Activated naive CD4-positive, alpha-beta T cell treated with anti-CD3 and anti-CD28 coated beads, Interleukin-2, amount 50 U/mL, for 72 hours (primary cell): ENCODE measurements around the gene FRMD5. TPM values are rescaled to one million over a fixed set of nuclear protein-coding genes. Genes with fewer than 3 reads are reported as not detected.
"Not testable (repeated sequence)": the region's sequence is repeated elsewhere in the genome, so short reads cannot be mapped to it uniquely, and the experiment has no call there.

Experiments
- ATAC-seq, 2 donors: fragments of 150-1000 bp; cut with Tn5 transposase; 2 replicates each; pipeline ENCODE4 v1.10.0; 2021; ENCODE audit warnings: mild to moderate bottlenecking in 2 of 2, moderate library complexity in 2 of 2
- DNase-seq, 2 donors: peaks; one replicate each; pipeline ENCODE4 v3.0.0; 2021 to 2022; ENCODE audit warnings: low spot score in 2 of 2
- H3K27ac Mint-ChIP-seq, 2 donors: one replicate each; pipeline ENCODE4 v1.8.0; 2022; ENCODE audit warnings: mild to moderate bottlenecking in 2 of 2, mixed read lengths in 2 of 2
- H3K36me3 Mint-ChIP-seq, 2 donors: one replicate each; pipeline ENCODE4 v1.8.0; 2022; ENCODE audit warnings: mixed read lengths in 2 of 2
- H3K9me3 Mint-ChIP-seq, 2 donors: one replicate each; pipeline ENCODE4 v1.8.0; 2022; ENCODE audit warnings: mixed read lengths in 2 of 2
- total RNA-seq, 2 donors: library from RNA; stranded (reverse); gene quantifications; one replicate each; pipeline ENCODE4 v1.2.3, GENCODE V29; 2022

Gene FRMD5
- total RNA-seq, 2 donors from 2014 or later = 0.93 to 2.8 TPM

GRCh38 chr15:43854801-43855200 is 340.3 kb downstream of the FRMD5 start:
- H3K9me3 Mint-ChIP-seq = no peaks in the 10 kb centered on the region
- H3K27ac Mint-ChIP-seq = no peak overlapping the region
- no peak for DNase-seq
- peaks cover 22 to 30% of the 10 kb centered on the region in 2 donors for H3K36me3 Mint-ChIP-seq
- peak in 1 of 2 donors; percentile 44 for ATAC-seq

GRCh38 chr15:43852607-43853006 is 342.5 kb downstream of the FRMD5 start:
- ATAC-seq (no peak), DNase-seq (no peak)
- no peak overlapping the region for H3K27ac Mint-ChIP-seq
- H3K9me3 Mint-ChIP-seq = no peaks in the 10 kb centered on the region
- H3K36me3 Mint-ChIP-seq = peaks cover 10 to 17% of the 10 kb centered on the region in 2 donors

- H3K27ac Mint-ChIP-seq = peak overlapping the region in 1 of 2 donors; percentile 60
- peaks cover 11 to 17% of the 10 kb centered on the region in 2 donors for H3K36me3 Mint-ChIP-seq
- DNase-seq (no peak), ATAC-seq (no peak)
- no peaks in the 10 kb centered on the region for H3K9me3 Mint-ChIP-seq
These were observed 343.8 kb downstream of the FRMD5 start for GRCh38 chr15:43851251-43851650.

- H3K36me3 Mint-ChIP-seq = peaks cover 14 to 18% of the 10 kb centered on the region in 2 donors
- no peak for DNase-seq
- no peak for ATAC-seq
- H3K27ac Mint-ChIP-seq = no peak overlapping the region
- no peaks in the 10 kb centered on the region for H3K9me3 Mint-ChIP-seq
These were observed 349.6 kb downstream of the FRMD5 start for GRCh38 chr15:43845421-43845820.

- H3K27ac Mint-ChIP-seq, ATAC-seq, H3K9me3 Mint-ChIP-seq, DNase-seq: not testable (repeated sequence)
- H3K36me3 Mint-ChIP-seq = peaks cover 40 to 53% of the 10 kb centered on the region in 2 donors
These were observed 362.6 kb downstream of the FRMD5 start for GRCh38 chr15:43832485-43832884.

GRCh38 chr15:43831519-43832052 is 363.5 kb downstream of the FRMD5 start:
- peaks cover 49 to 62% of the 10 kb centered on the region in 2 donors for H3K36me3 Mint-ChIP-seq
- not testable (repeated sequence) for DNase-seq, H3K9me3 Mint-ChIP-seq, ATAC-seq
- peak overlapping the region in 1 of 2 donors; percentile 78 for H3K27ac Mint-ChIP-seq

- not testable (repeated sequence) for DNase-seq, ATAC-seq, H3K9me3 Mint-ChIP-seq
- Mint-ChIP-seq H3K27ac (peak overlapping the region in 1 of 2 donors; percentile 79), H3K36me3 (peaks cover 50 to 66% of the 10 kb centered on the region in 2 donors)
These were observed 364.3 kb downstream of the FRMD5 start for GRCh38 chr15:43830691-43831275.

GRCh38 chr15:43829951-43830540 is 365.0 kb downstream of the FRMD5 start:
- not testable (repeated sequence) for DNase-seq, ATAC-seq, H3K9me3 Mint-ChIP-seq
- H3K36me3 Mint-ChIP-seq = peaks cover 47 to 63% of the 10 kb centered on the region in 2 donors
- H3K27ac Mint-ChIP-seq = peak overlapping the region in 1 of 2 donors; percentile 38

- H3K36me3 Mint-ChIP-seq = peaks cover 49 to 60% of the 10 kb centered on the region in 2 donors
- H3K9me3 Mint-ChIP-seq = peaks cover 0 to 4% of the 10 kb centered on the region in 2 donors
- DNase-seq (peak in 1 of 2 donors; percentile 26), ATAC-seq (peak; percentile 31 to 32)
- peak overlapping the region; percentile 92 to 94 for H3K27ac Mint-ChIP-seq
These were observed 366.9 kb downstream of the FRMD5 start for GRCh38 chr15:43828061-43828657.

- DNase-seq (peak; percentile 80 to 89), ATAC-seq (peak; percentile 73 to 74)
- H3K36me3 Mint-ChIP-seq = peaks cover 43 to 56% of the 10 kb centered on the region in 2 donors
- peak within 1 kb of the TSS; percentile 92 to 94 for H3K27ac Mint-ChIP-seq
- H3K9me3 Mint-ChIP-seq = peaks cover 0 to 4% of the 10 kb centered on the region in 2 donors
These were observed 368.3 kb downstream of the FRMD5 start, which contains the start of gene WDR76 for GRCh38 chr15:43826508-43827341. TSS of gene WDR76 (plus strand) at chr15:43827002. CDS start at chr15:43827033, 31 bp downstream.

- H3K9me3 Mint-ChIP-seq = peaks cover 0 to 4% of the 10 kb centered on the region in 2 donors
- ATAC-seq (no peak), DNase-seq (no peak)
- H3K36me3 Mint-ChIP-seq = peaks cover 41 to 59% of the 10 kb centered on the region in 2 donors
- peak overlapping the region; percentile 92 to 94 for H3K27ac Mint-ChIP-seq
These were observed 369.0 kb downstream of the FRMD5 start for GRCh38 chr15:43826029-43826507.

- not testable (repeated sequence) for H3K9me3 Mint-ChIP-seq, ATAC-seq, DNase-seq
- Mint-ChIP-seq H3K27ac (peak overlapping the region; percentile 92 to 97), H3K36me3 (peaks cover 41 to 59% of the 10 kb centered on the region in 2 donors)
These were observed 369.8 kb downstream of the FRMD5 start for GRCh38 chr15:43825305-43825704.

GRCh38 chr15:43824302-43825246 is 370.5 kb downstream of the FRMD5 start, which contains the start of gene MFAP1:
TSS of gene MFAP1 (minus strand) at chr15:43824690. CDS start at chr15:43824569, 121 bp downstream.
- peaks cover 36 to 52% of the 10 kb centered on the region in 2 donors for H3K36me3 Mint-ChIP-seq
- peak within 1 kb of the TSS; percentile 92 to 97 for H3K27ac Mint-ChIP-seq
- DNase-seq = peak; percentile 84 to 94
- peaks cover 0 to 4% of the 10 kb centered on the region in 2 donors for H3K9me3 Mint-ChIP-seq
- ATAC-seq = peak; percentile 81 to 89

- Mint-ChIP-seq H3K36me3 (peaks cover 9 to 29% of the 10 kb centered on the region in 2 donors), H3K27ac (no peak overlapping the region)
- ATAC-seq = no peak
These were observed 373.6 kb downstream of the FRMD5 start for GRCh38 chr15:43821505-43821904.

More at GRCh38 chr15:43821505-43821904, 373.6 kb downstream of the FRMD5 start:
- H3K9me3 Mint-ChIP-seq = peaks cover 0 to 4% of the 10 kb centered on the region in 2 donors
- DNase-seq = no peak
